ENCODE measurements around the gene TLN1. TPM values are rescaled to one million over a fixed set of nuclear protein-coding genes. Genes with fewer than 3 reads are reported as not detected.

Gene TLN1
- total RNA-seq, 1 experiment from 2014 or later: 109 TPM

DNA sequence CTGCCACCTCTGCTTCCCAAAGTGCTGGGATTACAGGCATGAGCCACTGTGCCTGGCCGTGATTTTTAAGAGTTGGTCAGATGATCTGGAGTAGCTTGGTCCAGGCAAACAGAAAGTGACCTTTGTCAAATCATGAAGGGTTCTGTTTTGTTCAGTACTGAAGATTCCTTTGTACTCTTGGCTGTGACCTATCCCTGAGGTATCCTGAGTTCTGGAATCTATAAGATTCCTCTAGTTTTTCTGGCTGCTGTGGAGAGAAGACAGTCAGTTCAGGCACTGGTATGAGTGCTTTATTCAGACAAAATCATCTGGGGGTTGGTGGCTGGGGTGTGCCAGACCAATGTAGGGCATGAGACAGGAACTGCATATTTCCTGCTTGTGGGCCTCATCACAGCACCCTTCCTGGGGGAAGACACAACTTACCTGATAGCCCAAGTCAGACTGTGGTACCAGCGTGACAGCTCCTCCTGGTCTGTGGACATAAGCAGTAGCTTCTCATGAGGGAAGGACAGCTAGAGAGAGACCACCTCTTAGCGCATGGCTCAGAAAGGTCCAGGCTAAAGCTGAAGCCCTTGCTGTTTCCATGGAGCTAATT is 70.1 kb downstream of the TLN1 start:
- no peaks in the 10 kb centered on the region for H3K9me3 Mint-ChIP-seq
- DNase-seq (ENCODE audit: low spot score) (no peak), ATAC-seq (no peak)
- TF ChIP-seq, protein P1, sequence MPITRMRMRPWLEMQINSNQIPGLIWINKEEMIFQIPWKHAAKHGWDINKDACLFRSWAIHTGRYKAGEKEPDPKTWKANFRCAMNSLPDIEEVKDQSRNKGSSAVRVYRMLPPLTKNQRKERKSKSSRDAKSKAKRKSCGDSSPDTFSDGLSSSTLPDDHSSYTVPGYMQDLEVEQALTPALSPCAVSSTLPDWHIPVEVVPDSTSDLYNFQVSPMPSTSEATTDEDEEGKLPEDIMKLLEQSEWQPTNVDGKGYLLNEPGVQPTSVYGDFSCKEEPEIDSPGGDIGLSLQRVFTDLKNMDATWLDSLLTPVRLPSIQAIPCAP (CRISPR knock-in tag; IDR thresholded peaks at IDR 0.05): no peak
- TF ChIP-seq CBFB (CRISPR knock-in tag; IDR thresholded peaks at IDR 0.05; ENCODE audit: low read depth): no peak
- no peak for TF ChIP-seq ATF1 (CRISPR knock-in tag; IDR thresholded peaks at IDR 0.05)
- TF ChIP-seq, protein P2, sequence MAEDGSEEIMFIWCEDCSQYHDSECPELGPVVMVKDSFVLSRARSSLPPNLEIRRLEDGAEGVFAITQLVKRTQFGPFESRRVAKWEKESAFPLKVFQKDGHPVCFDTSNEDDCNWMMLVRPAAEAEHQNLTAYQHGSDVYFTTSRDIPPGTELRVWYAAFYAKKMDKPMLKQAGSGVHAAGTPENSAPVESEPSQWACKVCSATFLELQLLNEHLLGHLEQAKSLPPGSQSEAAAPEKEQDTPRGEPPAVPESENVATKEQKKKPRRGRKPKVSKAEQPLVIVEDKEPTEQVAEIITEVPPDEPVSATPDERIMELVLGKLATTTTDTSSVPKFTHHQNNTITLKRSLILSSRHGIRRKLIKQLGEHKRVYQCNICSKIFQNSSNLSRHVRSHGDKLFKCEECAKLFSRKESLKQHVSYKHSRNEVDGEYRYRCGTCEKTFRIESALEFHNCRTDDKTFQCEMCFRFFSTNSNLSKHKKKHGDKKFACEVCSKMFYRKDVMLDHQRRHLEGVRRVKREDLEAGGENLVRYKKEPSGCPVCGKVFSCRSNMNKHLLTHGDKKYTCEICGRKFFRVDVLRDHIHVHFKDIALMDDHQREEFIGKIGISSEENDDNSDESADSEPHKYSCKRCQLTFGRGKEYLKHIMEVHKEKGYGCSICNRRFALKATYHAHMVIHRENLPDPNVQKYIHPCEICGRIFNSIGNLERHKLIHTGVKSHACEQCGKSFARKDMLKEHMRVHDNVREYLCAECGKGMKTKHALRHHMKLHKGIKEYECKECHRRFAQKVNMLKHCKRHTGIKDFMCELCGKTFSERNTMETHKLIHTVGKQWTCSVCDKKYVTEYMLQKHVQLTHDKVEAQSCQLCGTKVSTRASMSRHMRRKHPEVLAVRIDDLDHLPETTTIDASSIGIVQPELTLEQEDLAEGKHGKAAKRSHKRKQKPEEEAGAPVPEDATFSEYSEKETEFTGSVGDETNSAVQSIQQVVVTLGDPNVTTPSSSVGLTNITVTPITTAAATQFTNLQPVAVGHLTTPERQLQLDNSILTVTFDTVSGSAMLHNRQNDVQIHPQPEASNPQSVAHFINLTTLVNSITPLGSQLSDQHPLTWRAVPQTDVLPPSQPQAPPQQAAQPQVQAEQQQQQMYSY (CRISPR knock-in tag; IDR thresholded peaks at IDR 0.05): no peak
- TF ChIP-seq, protein P3, sequence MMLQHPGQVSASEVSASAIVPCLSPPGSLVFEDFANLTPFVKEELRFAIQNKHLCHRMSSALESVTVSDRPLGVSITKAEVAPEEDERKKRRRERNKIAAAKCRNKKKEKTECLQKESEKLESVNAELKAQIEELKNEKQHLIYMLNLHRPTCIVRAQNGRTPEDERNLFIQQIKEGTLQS (CRISPR knock-in tag; conservative IDR thresholded peaks at IDR 0.05): no peak
- no peak for TF ChIP-seq CREM (CRISPR knock-in tag; IDR thresholded peaks at IDR 0.05)
- TF ChIP-seq, protein P4, sequence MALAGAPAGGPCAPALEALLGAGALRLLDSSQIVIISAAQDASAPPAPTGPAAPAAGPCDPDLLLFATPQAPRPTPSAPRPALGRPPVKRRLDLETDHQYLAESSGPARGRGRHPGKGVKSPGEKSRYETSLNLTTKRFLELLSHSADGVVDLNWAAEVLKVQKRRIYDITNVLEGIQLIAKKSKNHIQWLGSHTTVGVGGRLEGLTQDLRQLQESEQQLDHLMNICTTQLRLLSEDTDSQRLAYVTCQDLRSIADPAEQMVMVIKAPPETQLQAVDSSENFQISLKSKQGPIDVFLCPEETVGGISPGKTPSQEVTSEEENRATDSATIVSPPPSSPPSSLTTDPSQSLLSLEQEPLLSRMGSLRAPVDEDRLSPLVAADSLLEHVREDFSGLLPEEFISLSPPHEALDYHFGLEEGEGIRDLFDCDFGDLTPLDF (CRISPR knock-in tag; IDR thresholded peaks at IDR 0.05): no peak
- TF ChIP-seq HMGA2 (CRISPR knock-in tag; IDR thresholded peaks at IDR 0.05): no peak
- TF ChIP-seq TCF7 (CRISPR knock-in tag; IDR thresholded peaks at IDR 0.05; ENCODE audit: low read depth): no peak
- no peak for TF ChIP-seq TEAD4 (CRISPR knock-in tag; IDR thresholded peaks at IDR 0.05)
- TF ChIP-seq ZNF416 (CRISPR knock-in tag; IDR thresholded peaks at IDR 0.05): no peak
- TF ChIP-seq, protein P5, sequence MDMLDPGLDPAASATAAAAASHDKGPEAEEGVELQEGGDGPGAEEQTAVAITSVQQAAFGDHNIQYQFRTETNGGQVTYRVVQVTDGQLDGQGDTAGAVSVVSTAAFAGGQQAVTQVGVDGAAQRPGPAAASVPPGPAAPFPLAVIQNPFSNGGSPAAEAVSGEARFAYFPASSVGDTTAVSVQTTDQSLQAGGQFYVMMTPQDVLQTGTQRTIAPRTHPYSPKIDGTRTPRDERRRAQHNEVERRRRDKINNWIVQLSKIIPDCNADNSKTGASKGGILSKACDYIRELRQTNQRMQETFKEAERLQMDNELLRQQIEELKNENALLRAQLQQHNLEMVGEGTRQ (CRISPR knock-in tag; IDR thresholded peaks at IDR 0.05): no peak
- TF ChIP-seq, protein P6, sequence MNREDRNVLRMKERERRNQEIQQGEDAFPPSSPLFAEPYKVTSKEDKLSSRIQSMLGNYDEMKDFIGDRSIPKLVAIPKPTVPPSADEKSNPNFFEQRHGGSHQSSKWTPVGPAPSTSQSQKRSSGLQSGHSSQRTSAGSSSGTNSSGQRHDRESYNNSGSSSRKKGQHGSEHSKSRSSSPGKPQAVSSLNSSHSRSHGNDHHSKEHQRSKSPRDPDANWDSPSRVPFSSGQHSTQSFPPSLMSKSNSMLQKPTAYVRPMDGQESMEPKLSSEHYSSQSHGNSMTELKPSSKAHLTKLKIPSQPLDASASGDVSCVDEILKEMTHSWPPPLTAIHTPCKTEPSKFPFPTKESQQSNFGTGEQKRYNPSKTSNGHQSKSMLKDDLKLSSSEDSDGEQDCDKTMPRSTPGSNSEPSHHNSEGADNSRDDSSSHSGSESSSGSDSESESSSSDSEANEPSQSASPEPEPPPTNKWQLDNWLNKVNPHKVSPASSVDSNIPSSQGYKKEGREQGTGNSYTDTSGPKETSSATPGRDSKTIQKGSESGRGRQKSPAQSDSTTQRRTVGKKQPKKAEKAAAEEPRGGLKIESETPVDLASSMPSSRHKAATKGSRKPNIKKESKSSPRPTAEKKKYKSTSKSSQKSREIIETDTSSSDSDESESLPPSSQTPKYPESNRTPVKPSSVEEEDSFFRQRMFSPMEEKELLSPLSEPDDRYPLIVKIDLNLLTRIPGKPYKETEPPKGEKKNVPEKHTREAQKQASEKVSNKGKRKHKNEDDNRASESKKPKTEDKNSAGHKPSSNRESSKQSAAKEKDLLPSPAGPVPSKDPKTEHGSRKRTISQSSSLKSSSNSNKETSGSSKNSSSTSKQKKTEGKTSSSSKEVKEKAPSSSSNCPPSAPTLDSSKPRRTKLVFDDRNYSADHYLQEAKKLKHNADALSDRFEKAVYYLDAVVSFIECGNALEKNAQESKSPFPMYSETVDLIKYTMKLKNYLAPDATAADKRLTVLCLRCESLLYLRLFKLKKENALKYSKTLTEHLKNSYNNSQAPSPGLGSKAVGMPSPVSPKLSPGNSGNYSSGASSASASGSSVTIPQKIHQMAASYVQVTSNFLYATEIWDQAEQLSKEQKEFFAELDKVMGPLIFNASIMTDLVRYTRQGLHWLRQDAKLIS (CRISPR knock-in tag; IDR thresholded peaks at IDR 0.05; ENCODE audit: borderline replicate concordance): no peak
- no peak for TF ChIP-seq MYBL2 (CRISPR knock-in tag; IDR thresholded peaks at IDR 0.05)
- no peak for TF ChIP-seq ELF4 (CRISPR knock-in tag; IDR thresholded peaks at IDR 0.05; ENCODE audit: low read depth)
- no peak for TF ChIP-seq OVOL2 (CRISPR knock-in tag; IDR thresholded peaks at IDR 0.05; ENCODE audit: borderline replicate concordance)
- TF ChIP-seq MXD4 (CRISPR knock-in tag; IDR thresholded peaks at IDR 0.05; ENCODE audit: borderline replicate concordance): no peak
- peaks cover 11% of the 10 kb centered on the region for H3K27me3 Mint-ChIP-seq (ENCODE audit: low read depth)
- CTCF ChIA-PET: interaction anchor here (0.9 to 10.2 kb wide), 20 partner anchors 13 to 174 kb away, joined by 3 to 127 read pairs (median 6); partner anchors contain the start of genes CREB3, TLN1 and TPM2
- H3K4me1 Mint-ChIP-seq: peaks cover 35% of the 10 kb centered on the region
- H3K27ac Mint-ChIP-seq: peak overlapping the region; percentile 81; the same call in 1 of the 2 replicates
- H3K4me3 Mint-ChIP-seq: no peak overlapping the region
- POLR2A ChIA-PET: interaction anchor here (1.0 to 6.8 kb wide), 5 partner anchors 19 to 70 kb away, joined by 4 to 38 read pairs (median 8); partner anchors contain the start of genes CREB3, TLN1 and TPM2
- H3K36me3 Mint-ChIP-seq: peaks cover 39% of the 10 kb centered on the region

Measured in WTC11 (cell line).